Fibroblast of skin of scalp (primary cell): Measurements from ENCODE around the gene HBM.
"Not testable (repeated sequence)": the region's sequence is repeated elsewhere in the genome, so short reads cannot be mapped to it uniquely, and the experiment has no call there.

Source experiments
- DNase-seq: peaks from one replicate; pipeline ENCODE4 v3.0.0-alpha.2; 2013

HBM gene

DNA sequence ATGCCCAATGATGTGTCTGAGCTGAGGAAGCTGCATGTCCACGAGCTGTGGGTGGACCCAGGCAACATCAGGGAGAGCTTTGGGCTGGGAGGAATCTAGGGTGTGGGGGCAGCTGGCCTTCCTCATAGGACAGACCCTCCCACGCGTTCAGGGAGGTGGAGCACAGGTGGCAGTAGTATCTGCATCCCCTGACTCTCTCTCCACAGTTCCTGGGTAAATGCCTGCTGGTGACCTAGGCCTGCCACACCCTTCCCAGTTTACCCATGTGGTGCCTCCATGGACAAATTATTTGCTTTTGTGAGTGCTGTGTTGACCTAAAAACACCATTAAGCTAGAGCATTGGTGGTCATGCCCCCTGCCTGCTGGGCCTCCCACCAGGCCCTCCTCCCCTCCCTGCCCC, 3.2 kb downstream of the HBM start:
- no peak for DNase-seq

DNA sequence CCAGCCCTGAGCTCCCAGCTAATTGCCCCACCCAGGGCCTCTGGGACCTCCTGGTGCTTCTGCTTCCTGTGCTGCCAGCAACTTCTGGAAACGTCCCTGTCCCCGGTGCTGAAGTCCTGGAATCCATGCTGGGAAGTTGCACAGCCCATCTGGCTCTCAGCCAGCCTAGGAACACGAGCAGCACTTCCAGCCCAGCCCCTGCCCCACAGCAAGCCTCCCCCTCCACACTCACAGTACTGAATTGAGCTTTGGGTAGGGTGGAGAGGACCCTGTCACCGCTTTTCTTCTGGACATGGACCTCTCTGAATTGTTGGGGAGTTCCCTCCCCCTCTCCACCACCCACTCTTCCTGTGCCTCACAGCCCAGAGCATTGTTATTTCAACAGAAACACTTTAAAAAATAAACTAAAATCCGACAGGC, 4.3 kb downstream of the HBM start:
- peak; percentile 38 for DNase-seq

DNA sequence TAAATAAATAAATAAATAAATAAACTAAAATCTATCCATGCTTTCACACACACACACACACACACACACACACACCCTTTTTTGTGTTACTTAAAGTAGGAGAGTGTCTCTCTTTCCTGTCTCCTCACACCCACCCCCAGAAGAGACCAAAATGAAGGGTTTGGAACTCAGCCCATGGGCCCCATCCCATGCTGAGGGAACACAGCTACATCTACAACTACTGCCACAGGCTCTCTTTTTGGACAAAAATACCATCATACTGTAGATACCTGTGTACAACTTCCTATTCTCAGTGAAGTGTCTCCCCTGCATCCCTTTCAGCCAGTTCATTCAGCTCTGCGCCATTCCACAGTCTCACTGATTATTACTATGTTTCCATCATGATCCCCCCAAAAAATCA, 5.0 kb downstream of the HBM start:
- DNase-seq = no peak

DNA sequence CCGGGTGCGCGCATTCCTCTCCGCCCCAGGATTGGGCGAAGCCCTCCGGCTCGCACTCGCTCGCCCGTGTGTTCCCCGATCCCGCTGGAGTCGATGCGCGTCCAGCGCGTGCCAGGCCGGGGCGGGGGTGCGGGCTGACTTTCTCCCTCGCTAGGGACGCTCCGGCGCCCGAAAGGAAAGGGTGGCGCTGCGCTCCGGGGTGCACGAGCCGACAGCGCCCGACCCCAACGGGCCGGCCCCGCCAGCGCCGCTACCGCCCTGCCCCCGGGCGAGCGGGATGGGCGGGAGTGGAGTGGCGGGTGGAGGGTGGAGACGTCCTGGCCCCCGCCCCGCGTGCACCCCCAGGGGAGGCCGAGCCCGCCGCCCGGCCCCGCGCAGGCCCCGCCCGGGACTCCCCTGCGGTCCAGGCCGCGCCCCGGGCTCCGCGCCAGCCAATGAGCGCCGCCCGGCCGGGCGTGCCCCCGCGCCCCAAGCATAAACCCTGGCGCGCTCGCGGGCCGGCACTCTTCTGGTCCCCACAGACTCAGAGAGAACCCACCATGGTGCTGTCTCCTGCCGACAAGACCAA, 6.7 kb downstream of the HBM start, which contains the start of gene HBA2:
Gene HBA2 (plus strand): TSS at position 503 of the 568 bp plus-strand sequence. CDS start 37 bp downstream, at position 540.
- DNase-seq = not testable (repeated sequence)

DNA sequence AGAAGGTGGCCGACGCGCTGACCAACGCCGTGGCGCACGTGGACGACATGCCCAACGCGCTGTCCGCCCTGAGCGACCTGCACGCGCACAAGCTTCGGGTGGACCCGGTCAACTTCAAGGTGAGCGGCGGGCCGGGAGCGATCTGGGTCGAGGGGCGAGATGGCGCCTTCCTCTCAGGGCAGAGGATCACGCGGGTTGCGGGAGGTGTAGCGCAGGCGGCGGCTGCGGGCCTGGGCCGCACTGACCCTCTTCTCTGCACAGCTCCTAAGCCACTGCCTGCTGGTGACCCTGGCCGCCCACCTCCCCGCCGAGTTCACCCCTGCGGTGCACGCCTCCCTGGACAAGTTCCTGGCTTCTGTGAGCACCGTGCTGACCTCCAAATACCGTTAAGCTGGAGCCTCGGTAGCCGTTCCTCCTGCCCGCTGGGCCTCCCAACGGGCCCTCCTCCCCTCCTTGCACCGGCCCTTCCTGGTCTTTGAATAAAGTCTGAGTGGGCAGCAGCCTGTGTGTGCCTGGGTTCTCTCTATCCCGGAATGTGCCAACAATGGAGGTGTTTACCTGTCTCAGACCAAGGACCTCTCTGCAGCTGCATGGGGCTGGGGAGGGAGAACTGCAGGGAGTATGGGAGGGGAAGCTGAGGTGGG, 7.6 kb downstream of the HBM start:
- not testable (repeated sequence) for DNase-seq

DNA sequence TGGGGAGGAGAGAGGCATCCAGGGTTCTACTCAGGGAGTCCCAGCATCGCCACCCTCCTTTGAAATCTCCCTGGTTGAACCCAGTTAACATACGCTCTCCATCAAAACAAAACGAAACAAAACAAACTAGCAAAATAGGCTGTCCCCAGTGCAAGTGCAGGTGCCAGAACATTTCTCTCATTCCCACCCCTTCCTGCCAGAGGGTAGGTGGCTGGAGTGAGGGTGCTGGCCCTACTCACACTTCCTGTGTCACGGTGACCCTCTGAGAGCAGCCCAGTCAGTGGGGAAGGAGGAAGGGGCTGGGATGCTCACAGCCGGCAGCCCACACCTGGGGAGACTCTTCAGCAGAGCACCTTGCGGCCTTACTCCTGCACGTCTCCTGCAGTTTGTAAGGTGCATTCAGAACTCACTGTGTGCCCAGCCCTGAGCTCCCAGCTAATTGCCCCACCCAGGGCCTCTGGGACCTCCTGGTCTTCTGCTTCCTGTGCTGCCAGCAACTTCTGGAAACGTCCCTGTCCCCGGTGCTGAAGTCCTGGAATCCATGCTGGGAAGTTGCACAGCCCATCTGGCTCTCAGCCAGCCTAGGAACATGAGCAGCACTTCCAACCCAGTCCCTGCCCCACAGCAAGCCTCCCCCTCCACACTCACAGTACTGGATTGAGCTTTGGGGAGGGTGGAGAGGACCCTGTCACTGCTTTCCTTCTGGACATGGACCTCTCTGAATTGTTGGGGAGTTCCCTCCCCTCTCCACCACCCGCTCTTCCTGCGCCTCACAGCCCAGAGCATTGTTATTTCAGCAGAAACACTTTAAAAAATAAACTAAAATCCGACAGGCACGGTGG, 8.4 kb downstream of the HBM start:
- DNase-seq = peak; percentile 35

DNA sequence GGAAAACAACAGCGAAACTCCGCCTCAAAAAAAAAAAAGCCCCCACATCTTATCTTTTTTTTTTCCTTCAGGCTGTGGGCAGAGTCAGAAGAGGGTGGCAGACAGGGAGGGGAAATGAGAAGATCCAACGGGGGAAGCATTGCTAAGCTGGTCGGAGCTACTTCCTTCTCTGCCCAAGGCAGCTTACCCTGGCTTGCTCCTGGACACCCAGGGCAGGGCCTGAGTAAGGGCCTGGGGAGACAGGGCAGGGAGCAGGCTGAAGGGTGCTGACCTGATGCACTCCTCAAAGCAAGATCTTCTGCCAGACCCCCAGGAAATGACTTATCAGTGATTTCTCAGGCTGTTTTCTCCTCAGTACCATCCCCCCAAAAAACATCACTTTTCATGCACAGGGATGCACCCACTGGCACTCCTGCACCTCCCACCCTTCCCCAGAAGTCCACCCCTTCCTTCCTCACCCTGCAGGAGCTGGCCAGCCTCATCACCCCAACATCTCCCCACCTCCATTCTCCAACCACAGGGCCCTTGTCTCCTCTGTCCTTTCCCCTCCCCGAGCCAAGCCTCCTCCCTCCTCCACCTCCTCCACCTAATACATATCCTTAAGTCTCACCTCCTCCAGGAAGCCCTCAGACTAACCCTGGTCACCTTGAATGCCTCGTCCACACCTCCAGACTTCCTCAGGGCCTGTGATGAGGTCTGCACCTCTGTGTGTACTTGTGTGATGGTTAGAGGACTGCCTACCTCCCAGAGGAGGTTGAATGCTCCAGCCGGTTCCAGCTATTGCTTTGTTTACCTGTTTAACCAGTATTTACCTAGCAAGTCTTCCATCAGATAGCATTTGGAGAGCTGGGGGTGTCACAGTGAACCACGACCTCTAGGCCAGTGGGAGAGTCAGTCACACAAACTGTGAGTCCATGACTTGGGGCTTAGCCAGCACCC, 9.5 kb downstream of the HBM start:
- DNase-seq = no peak

DNA sequence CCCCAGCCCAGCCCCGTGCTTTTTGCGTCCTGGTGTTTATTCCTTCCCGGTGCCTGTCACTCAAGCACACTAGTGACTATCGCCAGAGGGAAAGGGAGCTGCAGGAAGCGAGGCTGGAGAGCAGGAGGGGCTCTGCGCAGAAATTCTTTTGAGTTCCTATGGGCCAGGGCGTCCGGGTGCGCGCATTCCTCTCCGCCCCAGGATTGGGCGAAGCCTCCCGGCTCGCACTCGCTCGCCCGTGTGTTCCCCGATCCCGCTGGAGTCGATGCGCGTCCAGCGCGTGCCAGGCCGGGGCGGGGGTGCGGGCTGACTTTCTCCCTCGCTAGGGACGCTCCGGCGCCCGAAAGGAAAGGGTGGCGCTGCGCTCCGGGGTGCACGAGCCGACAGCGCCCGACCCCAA, 10.2 kb downstream of the HBM start:
- not testable (repeated sequence) for DNase-seq

DNA sequence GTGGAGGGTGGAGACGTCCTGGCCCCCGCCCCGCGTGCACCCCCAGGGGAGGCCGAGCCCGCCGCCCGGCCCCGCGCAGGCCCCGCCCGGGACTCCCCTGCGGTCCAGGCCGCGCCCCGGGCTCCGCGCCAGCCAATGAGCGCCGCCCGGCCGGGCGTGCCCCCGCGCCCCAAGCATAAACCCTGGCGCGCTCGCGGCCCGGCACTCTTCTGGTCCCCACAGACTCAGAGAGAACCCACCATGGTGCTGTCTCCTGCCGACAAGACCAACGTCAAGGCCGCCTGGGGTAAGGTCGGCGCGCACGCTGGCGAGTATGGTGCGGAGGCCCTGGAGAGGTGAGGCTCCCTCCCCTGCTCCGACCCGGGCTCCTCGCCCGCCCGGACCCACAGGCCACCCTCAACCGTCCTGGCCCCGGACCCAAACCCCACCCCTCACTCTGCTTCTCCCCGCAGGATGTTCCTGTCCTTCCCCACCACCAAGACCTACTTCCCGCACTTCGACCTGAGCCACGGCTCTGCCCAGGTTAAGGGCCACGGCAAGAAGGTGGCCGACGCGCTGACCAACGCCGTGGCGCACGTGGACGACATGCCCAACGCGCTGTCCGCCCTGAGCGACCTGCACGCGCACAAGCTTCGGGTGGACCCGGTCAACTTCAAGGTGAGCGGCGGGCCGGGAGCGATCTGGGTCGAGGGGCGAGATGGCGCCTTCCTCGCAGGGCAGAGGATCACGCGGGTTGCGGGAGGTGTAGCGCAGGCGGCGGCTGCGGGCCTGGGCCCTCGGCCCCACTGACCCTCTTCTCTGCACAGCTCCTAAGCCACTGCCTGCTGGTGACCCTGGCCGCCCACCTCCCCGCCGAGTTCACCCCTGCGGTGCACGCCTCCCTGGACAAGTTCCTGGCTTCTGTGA, 11.0 kb downstream of the HBM start, which contains the start of gene HBA1:
Gene HBA1 (plus strand): TSS at position 204 of the 906 bp plus-strand sequence. CDS start 37 bp downstream, at position 241.
- DNase-seq = not testable (repeated sequence)

DNA sequence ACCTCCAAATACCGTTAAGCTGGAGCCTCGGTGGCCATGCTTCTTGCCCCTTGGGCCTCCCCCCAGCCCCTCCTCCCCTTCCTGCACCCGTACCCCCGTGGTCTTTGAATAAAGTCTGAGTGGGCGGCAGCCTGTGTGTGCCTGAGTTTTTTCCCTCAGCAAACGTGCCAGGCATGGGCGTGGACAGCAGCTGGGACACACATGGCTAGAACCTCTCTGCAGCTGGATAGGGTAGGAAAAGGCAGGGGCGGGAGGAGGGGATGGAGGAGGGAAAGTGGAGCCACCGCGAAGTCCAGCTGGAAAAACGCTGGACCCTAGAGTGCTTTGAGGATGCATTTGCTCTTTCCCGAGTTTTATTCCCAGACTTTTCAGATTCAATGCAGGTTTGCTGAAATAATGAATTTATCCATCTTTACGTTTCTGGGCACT, 11.6 kb downstream of the HBM start:
- no peak for DNase-seq

DNA sequence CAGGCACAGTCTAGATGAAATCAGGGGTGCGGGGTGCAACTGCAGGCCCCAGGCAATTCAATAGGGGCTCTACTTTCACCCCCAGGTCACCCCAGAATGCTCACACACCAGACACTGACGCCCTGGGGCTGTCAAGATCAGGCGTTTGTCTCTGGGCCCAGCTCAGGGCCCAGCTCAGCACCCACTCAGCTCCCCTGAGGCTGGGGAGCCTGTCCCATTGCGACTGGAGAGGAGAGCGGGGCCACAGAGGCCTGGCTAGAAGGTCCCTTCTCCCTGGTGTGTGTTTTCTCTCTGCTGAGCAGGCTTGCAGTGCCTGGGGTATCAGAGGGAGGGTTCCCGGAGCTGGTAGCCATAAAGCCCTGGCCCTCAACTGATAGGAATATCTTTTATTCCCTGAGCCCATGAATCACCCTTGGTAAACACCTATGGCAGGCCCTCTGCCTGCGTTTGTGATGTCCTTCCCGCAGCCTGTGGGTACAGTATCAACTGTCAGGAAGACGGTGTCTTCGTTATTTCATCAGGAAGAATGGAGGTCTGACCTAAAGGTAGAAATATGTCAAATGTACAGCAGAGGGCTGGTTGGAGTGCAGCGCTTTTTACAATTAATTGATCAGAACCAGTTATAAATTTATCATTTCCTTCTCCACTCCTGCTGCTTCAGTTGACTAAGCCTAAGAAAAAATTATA, 12.3 kb downstream of the HBM start:
- no peak for DNase-seq

DNA sequence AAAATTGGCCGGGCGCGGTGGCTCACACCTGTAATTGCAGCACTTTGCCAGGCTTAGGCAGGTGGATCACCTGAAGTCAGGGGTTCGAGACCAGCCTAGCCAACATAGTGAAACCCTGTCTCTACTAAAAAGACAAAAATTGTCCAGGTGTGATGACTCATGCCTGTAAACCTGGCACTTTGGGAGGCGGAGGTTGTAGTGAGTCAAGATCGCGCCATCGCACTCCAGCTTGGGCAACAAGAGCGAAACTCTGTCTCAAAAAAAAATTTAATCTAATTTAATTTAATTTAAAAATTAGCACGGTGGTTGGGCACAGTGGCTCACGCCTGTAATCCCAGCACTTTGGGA, 12.9 kb downstream of the HBM start:
- no peak for DNase-seq

DNA sequence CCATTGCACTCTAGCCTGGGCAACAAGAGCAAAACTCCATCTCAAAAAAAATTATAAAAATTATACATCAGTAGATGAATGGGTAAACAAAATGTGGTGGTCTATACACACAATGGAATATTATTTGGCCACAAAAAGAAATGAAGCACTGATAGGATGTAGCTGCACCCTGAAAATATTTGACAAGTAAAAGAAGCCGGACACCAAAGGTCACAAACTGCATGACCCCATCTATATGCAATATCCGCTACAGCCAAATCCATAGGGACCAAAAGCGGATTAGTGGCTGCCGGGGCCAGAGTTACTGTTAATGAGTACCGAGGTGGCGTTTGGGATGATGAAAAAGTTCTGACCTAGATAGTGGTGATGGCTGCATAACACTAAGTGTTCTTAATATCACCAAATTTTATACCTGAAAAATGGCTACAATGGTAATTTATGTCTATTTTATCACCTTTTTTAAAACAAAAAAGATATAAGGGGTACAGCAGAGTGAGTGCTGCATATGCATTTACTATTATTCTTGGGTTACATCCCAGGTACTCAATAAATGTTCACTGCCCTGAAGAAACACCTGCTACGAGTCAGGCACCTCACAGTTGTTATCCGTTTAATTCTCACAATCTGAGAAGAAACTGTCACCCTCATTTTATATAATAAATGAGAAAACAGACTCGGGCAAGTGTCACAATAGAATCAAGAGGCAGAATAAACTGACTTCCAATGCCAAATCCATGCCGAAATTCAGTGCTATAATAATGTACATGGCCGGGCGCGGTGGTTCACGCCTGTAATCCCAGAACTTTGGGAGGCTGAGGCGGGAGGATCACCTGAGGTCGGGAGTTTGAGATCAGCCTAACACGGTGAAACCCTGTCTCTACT, 13.7 kb downstream of the HBM start:
- no peak for DNase-seq

DNA sequence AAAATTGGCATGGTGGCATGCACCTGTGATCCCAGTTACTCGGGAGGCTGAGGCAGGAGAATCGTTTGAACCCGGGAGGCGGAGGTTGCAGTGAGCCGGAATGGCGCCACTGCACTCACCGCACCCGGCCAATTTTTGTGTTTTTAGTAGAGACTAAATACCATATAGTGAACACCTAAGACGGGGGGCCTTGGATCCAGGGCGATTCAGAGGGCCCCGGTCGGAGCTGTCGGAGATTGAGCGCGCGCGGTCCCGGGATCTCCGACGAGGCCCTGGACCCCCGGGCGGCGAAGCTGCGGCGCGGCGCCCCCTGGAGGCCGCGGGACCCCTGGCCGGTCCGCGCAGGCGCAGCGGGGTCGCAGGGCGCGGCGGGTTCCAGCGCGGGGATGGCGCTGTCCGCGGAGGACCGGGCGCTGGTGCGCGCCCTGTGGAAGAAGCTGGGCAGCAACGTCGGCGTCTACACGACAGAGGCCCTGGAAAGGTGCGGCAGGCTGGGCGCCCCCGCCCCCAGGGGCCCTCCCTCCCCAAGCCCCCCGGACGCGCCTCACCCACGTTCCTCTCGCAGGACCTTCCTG, 14.4 kb downstream of the HBM start, which contains the start of gene HBQ1:
Gene HBQ1 (plus strand): TSS at position 359 of the 575 bp plus-strand sequence. CDS start 28 bp downstream, at position 387.
- peak; percentile 37 for DNase-seq

DNA sequence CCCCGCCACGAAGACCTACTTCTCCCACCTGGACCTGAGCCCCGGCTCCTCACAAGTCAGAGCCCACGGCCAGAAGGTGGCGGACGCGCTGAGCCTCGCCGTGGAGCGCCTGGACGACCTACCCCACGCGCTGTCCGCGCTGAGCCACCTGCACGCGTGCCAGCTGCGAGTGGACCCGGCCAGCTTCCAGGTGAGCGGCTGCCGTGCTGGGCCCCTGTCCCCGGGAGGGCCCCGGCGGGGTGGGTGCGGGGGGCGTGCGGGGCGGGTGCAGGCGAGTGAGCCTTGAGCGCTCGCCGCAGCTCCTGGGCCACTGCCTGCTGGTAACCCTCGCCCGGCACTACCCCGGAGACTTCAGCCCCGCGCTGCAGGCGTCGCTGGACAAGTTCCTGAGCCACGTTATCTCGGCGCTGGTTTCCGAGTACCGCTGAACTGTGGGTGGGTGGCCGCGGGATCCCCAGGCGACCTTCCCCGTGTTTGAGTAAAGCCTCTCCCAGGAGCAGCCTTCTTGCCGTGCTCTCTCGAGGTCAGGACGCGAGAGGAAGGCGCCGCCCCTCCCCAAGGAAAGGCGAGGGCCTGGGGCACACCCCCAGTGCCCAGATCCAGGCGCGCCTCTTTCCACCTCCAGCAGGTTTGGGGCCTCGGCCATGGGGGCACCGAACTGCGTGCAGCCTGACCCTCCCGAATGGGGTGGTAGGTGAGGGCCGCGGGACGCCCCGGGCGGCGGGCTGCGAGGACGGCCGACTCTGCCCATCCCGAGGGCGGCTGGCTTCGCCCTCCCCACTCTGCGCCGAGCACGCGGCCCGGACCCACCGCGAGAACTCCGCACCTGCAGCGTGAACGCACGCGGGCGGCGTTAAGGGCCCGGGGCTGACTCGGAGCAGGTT, 15.1 kb downstream of the HBM start:
- DNase-seq = peak; percentile 57

DNA sequence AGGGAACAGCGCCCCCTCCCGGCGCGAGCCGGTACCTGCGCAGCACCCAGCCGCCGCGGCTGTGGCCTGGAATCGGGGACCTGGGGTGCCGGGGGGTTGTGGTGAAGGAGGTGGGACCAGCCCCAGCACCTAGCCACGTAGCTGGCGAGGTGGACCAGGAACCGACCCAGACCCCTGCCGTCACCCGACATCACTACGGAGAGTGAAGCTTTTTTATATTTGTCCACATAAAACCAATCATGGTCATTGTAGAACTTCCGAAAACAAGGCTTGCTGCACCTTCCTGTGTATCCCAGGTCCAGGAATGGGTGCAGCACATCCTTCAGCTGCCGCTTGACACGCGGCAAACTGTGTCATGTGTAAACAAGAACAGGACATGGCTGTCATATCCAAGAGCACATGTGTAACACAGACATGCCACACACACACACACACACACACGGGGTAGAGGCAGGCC, 15.8 kb downstream of the HBM start:
- peak; percentile 5 for DNase-seq

DNA sequence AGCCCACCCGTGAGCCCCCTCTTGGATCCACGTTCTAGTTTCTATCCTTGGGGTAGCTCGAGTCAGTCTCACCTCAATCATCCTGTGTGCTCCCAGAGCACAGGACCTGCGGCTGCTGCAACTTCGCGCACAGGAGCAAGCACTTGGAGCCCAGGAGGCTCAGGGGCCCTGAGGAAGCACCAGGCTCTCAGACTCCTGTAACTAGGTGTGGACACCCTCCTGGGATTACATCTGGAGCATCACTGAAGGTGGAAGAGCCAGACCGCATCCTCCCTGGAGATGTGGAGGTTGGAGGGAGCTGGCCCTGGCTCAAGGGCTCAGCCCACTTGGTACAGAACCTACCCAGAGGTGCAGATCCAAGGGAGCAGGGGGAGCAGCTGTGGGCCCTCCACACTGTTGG, 17.2 kb downstream of the HBM start:
- DNase-seq = no peak

DNA sequence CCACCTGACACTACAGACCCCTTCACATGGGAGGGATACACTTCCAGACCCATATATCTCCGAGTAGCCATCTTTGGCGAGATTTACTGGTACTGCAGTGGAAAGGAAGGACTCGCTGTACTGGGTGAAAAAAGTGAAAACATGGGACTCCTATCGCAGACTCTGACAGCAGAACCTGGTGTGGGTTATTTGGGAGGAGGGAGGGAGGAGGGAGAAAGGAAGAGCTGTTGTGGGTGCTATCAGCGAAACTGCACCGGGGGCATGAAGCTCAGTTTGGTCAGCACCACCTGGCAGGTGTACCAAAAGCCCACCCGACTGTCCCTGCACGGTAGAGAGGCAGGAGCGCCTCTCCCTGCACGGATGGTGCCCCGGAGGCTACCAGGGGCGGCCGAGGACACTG, 19.4 kb downstream of the HBM start:
- DNase-seq = no peak
